Ammon's horn (tissue), 1 donor: ENCODE measurements around the gene TMEM33.
"Not testable (repeated sequence)": the region's sequence is repeated elsewhere in the genome, so short reads cannot be mapped to it uniquely, and the experiment has no call there.

ENCODE experiments used
- DNase-seq: peaks from one replicate; pipeline ENCODE4 v3.0.0-alpha.2; 2016; ENCODE audit warnings: low spot score

Gene TMEM33, protein sequence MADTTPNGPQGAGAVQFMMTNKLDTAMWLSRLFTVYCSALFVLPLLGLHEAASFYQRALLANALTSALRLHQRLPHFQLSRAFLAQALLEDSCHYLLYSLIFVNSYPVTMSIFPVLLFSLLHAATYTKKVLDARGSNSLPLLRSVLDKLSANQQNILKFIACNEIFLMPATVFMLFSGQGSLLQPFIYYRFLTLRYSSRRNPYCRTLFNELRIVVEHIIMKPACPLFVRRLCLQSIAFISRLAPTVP

GRCh38 chr4:41934901-41935651, at the start of gene TMEM33:
TSS of gene TMEM33 (plus strand) at chr4:41935429. CDS start at chr4:41935485, 56 bp downstream.
- peak; percentile 94 for DNase-seq

DNA sequence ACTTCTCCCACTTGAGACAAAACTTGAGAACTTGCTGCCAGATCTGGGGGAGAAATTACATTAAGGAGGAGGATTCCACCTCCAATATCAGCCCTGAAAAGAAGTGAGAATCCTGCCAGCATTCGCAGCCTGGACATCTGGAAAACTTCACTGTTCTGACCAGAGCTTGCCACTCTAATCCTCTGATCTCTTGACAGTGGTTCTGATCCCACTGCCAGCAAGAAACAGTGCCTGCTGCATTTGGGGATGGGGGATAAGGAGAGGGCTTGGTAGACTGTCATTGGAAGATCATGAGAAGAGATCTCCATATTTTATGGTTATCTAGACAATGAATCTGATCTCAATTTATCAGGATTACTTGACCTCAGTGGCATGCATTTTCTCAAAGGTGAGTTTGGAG, 49.8 kb upstream of the TMEM33 start:
- DNase-seq: no peak

DNA sequence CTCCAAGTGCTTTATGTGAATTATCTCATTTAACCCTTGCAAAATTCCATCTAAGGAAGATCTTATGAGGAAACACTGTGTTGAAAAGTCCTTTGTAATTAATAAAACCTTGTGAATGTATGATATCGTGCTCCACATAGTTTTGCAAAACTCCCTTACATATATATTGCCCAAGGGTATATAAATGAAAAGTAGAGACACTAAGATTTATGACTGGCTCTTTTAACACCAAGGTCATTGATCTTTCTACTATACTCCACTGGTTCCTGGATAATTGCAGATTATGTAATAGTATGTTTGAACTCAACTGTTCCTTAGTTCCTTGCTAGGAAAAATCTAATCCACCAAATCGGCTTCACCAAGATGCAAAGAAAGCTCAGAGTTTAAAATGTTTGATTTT, 48.0 kb upstream of the TMEM33 start:
- no peak for DNase-seq

GRCh38 chr4:41887821-41888686, 47.2 kb upstream of the TMEM33 start:
- peak; percentile 73 for DNase-seq

GRCh38 chr4:41888687-41889074, 46.5 kb upstream of the TMEM33 start:
- DNase-seq: no peak

- DNase-seq: no peak
These were observed 45.9 kb upstream of the TMEM33 start for GRCh38 chr4:41889317-41889716.

DNA sequence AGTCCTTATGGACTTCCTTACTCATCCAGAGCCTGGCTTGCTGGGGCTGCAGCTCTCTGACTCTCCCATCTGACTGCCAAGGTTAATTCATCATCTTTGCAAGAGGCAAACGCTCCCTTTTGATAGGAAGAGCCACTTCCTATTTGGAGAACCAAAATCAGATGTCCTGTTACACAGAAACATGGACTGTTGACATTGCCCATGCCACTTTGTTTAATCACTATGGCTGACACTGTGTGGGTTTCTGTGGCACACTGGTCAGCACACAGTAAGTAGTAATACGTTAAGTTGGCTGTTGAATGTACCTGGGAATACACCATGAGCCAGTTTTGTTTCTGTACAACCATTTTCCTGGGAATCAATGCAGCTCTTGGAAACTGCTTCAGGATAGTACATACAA, 45.1 kb upstream of the TMEM33 start:
- no peak for DNase-seq

DNA sequence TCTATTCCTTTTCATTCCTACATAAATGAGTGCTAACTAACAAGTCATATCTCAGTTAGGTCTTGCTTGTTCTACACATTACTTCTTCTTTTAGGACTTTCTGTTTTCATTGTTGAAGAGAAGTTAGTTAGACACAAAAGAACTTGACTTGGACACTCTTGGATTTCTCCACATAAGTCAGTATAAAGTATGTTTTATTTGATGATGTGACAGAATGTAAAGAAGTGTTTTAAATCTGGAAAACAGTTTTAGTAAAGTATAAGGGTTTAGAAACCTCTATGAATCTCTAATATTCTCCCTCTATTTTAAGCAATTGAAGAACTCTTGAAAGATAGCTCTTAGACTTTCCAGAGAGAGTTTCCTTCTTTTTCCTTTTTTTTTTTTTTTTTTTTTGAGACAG, 38.6 kb upstream of the TMEM33 start:
- no peak for DNase-seq

- no peak for DNase-seq
These were observed 37.5 kb upstream of the TMEM33 start for GRCh38 chr4:41897698-41898097.

GRCh38 chr4:41909136-41909535, 26.1 kb upstream of the TMEM33 start:
- not testable (repeated sequence) for DNase-seq

DNA sequence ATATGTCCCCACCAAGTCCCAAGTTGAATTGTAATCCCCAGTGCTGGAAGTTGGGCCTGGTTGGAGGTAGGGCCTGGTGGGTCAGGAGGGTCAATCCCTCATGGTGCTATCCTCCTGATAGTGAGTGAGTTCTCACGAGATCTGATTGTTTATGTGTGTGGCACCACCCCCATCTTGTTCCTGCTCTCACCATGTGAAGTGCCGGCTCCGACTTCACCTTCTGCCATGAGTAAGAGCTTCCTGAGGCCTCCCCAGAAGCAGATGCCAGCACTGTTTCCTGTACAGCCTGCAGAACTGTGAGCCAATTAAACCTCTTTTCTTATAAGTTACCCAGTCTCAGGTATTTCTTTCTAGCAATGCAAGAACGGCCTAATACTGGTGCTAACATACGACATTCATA, 22.7 kb upstream of the TMEM33 start:
- no peak for DNase-seq

DNA sequence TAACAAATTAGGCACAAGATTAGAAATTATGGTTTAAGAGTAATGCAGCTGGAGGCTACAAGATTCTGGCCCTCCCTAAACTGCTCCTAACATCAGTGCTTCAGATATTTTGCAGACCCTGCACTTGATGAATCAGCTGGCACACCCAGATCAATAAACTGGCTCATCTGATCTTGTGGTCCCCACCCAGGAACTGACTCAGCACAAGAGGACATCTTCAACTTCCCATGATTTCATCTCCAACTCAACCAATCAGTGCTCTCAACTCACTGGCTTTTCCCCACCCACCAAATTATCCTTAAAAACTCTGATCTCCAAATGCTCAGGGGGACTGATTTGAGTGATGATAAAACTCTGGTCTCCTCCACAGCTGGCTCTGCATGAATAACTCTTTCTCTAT, 21.7 kb upstream of the TMEM33 start:
- DNase-seq: no peak

DNA sequence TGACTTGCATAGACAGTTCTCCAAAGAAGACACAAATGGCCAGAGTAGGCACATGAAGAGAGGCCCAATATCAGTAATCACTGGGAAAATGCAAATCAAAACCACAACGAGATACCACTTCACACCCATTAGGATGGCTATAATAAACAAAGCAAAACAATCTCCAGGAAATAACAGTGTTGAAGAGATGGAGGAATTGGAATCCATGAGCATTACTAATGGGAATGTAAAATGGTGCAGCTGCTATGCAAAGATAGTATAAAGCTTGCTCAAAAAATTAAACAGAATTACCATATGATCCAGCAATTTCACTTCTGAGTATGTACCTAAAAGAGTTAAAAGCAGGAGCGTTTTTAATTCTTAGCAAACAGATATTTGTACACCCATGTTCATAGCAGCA, 17.0 kb upstream of the TMEM33 start:
- DNase-seq: no peak

GRCh38 chr4:41920416-41920815, 14.8 kb upstream of the TMEM33 start:
- not testable (repeated sequence) for DNase-seq

- no peak for DNase-seq
These were observed 13.8 kb upstream of the TMEM33 start for GRCh38 chr4:41921476-41921875.

DNA sequence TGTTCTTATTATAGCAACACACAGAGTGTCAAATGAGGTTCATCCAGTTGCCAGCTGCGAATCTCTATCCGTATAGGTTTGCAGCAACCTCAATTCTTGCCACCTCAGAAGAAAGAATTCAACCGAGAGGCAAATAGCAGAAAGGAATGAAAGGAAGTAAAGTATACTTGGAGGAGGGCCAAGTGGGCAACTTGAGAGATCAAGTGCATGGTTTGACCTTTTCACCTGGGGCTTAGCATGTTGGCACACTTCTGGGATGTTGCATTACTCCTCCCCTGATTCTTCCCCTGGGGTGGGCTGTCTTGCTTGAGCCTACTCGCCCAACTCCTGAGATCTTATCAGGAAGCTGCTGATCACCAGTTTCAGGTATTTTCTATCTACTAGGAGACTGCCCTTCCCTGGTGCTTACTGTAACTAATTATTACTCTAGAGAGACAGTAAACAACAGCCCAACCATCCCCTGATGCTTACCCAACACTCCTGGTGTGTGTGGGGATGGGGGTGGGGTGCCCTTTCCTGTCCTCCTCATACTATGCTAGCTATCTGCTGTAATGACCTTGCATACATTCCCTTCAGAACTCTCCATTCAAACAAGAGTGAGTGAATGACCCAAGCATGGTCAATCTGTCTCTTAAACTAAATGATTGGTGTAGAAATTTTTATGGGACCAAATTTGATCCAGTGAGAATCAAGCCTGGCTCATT, 7.3 kb upstream of the TMEM33 start:
- DNase-seq: no peak

DNA sequence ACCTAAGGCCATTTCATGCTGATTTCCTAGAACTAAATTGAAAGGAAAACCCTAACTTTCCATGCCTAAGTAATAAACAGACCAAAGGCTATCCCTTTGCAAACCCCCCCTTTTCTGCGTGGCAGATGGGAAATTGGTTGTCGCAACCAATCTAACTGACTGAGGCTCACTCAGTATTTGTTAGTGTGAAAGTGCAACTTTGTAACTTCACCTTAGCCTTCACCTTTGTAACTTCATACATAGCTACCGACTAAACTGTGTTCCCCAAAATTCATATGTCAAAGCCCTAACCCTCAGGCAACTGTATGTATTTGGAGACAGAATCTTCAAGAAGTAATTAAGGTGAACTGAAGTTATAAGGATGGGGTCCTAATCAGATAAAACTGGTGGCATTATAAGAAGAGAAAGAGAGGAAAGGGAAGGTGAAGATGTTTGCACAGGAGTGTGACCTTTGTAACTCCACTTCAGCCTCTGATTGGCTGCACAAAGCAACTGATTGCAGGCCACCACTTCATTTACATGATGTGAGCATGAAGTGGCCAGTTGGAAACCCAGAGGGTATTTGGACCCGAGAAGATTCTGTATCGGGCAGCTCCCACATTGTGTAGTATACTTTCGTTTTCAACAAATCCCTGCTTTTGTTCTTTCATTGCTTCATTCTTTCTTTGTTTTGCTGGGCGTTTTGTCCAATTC, 4.9 kb upstream of the TMEM33 start:
- peak; percentile 9 for DNase-seq

DNA sequence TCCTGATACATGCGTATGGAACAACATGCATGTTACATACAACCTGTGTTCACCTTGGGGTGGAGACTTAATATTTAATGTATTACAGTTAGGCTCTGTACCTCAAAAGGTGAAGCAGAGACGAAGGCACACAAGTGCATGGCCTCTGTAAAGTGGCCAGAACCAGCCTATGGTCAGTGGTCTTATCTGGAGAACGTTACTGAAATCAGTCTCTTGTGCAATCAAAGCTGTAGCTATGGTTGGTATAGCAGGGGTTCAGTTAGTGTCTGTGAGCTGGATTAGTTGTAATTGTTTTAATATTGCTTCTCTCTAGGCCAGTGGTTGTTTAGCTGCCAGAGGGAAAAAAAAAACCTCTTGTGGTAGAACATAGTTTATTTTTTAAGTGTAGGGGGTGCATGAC, 2.2 kb upstream of the TMEM33 start:
- no peak for DNase-seq

- DNase-seq: no peak
These were observed 1.2 kb upstream of the TMEM33 start for GRCh38 chr4:41933997-41934503.

GRCh38 chr4:41934514-41934900, 722 bp upstream of the TMEM33 start:
- peak; percentile 5 for DNase-seq

- DNase-seq: no peak
These were observed 408 bp downstream of the TMEM33 start for GRCh38 chr4:41935652-41936021.
